Hepatocyte (in vitro differentiated cells): ENCODE results near the gene FILIP1.

Experiments
- EZH2 ChIP-seq: fragments of 200-600 bp; sonication (generic); IDR thresholded peaks from 2 replicates; pipeline ENCODE4 v1.6.1; 2016; ENCODE audit warnings: antibody characterized with exemption, mild to moderate bottlenecking, borderline replicate concordance
- EZH2phosphoT487 ChIP-seq: fragments of 200-600 bp; sonication (generic); IDR thresholded peaks from one replicate; pipeline ENCODE4 v1.6.1; 2018; ENCODE audit warnings: antibody characterized with exemption, mild to moderate bottlenecking, low read depth, moderate library complexity; ENCODE audit not compliant: unreplicated experiment, severe bottlenecking
- TF ChIP-seq, protein P1 (sequence below): fragments of 200-600 bp; sonication (generic); IDR thresholded peaks from 2 replicates; pipeline ENCODE4 v1.5.1; 2016; ENCODE audit warnings: antibody characterized with exemption, mild to moderate bottlenecking; ENCODE audit not compliant: poor library complexity

DNA sequence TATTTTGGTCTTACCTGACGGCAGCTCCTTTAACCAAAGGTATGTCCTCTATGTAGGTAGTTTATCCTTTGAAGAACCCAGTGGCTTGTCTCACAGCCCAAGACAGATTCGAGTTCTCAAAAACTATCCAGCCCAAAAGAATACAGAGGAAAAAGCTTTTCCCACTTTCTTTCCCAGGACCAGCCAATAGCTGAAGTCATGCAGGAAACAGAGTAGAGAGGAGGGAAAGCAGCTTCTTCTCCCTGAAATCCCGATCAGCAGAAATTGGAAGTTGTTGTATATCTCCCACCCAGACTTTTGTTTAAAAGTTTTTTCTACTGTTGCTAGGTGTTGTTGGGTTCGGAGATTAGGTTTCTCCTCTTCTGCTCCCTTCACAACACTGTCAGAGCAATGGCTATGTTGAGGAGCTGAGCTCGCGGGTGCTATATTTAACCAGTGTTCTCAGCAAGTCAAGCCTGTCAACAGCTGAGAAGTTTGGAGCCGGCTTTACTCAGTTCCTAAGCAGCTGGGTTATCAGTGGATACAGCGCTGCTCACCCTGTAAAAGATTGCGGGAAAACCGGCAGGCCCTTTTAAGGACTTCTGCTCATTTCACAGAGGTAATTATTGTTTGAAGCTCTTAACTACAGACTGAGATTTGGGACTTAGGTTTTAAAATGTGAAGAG lies at the start of gene FILIP1:
- TF ChIP-seq EZH2: no peak
- no peak for TF ChIP-seq EZH2phosphoT487
- TF ChIP-seq, protein P1, sequence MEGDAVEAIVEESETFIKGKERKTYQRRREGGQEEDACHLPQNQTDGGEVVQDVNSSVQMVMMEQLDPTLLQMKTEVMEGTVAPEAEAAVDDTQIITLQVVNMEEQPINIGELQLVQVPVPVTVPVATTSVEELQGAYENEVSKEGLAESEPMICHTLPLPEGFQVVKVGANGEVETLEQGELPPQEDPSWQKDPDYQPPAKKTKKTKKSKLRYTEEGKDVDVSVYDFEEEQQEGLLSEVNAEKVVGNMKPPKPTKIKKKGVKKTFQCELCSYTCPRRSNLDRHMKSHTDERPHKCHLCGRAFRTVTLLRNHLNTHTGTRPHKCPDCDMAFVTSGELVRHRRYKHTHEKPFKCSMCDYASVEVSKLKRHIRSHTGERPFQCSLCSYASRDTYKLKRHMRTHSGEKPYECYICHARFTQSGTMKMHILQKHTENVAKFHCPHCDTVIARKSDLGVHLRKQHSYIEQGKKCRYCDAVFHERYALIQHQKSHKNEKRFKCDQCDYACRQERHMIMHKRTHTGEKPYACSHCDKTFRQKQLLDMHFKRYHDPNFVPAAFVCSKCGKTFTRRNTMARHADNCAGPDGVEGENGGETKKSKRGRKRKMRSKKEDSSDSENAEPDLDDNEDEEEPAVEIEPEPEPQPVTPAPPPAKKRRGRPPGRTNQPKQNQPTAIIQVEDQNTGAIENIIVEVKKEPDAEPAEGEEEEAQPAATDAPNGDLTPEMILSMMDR: no peak
